Memory B cell (primary cell): Measurements from ENCODE around the gene NEDD4L.
A peak's percentile ranks its signal among the peaks of the same experiment; 100 is the strongest.

Source experiments
- ATAC-seq: fragments of 150-1000 bp; cut with Tn5 transposase; 2 replicates; pipeline ENCODE4 v1.10.0; 2021; ENCODE audit warnings: low read depth, mild to moderate bottlenecking, moderate library complexity
- DNase-seq, 2 donors: peaks; one replicate each; pipeline ENCODE4 v3.0.0; 2022; ENCODE audit warnings: low spot score in 2 of 2
- H3K27ac Mint-ChIP-seq: one replicate; pipeline ENCODE4 v1.8.0; 2022; ENCODE audit warnings: mild to moderate bottlenecking, moderate library complexity, mixed read lengths
- H3K27me3 Mint-ChIP-seq: one replicate; pipeline ENCODE4 v1.8.0; 2022; ENCODE audit warnings: mixed read lengths
- H3K36me3 Mint-ChIP-seq: one replicate; pipeline ENCODE4 v1.8.0; 2022; ENCODE audit warnings: mild to moderate bottlenecking, mixed read lengths
- H3K4me1 Mint-ChIP-seq: one replicate; pipeline ENCODE4 v1.8.0; 2022; ENCODE audit warnings: mixed read lengths
- H3K4me3 Mint-ChIP-seq: one replicate; pipeline ENCODE4 v1.8.0; 2022; ENCODE audit warnings: mild to moderate bottlenecking, moderate library complexity, mixed read lengths
- H3K9me3 Mint-ChIP-seq: one replicate; pipeline ENCODE4 v1.8.0; 2022; ENCODE audit warnings: mixed read lengths

Gene NEDD4L

DNA sequence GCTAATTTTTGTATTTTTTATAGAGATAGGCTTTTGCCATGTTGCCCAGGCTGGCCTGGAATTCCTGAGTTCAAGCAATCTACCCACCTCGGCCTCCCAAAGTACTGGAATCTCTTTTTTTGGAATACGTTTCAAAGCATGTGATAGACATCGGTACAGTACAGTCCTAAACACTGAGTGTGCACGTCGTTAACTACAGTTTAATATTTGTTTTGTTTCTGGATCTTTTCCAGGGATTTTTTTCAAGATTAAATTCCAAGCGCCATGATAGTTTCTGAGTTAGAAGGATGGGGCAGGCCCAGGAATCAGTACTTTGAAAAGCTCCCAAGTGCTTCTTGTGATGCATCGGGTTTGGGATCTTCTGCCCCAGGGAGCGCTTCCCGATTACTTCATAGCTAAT is 33.3 kb downstream of the NEDD4L start:
- H3K4me3 Mint-ChIP-seq = no peak overlapping the region
- DNase-seq (no peak), ATAC-seq (no peak)
- no peak overlapping the region for H3K27ac Mint-ChIP-seq
- no peaks in the 10 kb centered on the region for H3K36me3 Mint-ChIP-seq
- peaks cover 16% of the 10 kb centered on the region for H3K4me1 Mint-ChIP-seq
- H3K9me3 Mint-ChIP-seq = no peaks in the 10 kb centered on the region
- H3K27me3 Mint-ChIP-seq = no peaks in the 10 kb centered on the region

DNA sequence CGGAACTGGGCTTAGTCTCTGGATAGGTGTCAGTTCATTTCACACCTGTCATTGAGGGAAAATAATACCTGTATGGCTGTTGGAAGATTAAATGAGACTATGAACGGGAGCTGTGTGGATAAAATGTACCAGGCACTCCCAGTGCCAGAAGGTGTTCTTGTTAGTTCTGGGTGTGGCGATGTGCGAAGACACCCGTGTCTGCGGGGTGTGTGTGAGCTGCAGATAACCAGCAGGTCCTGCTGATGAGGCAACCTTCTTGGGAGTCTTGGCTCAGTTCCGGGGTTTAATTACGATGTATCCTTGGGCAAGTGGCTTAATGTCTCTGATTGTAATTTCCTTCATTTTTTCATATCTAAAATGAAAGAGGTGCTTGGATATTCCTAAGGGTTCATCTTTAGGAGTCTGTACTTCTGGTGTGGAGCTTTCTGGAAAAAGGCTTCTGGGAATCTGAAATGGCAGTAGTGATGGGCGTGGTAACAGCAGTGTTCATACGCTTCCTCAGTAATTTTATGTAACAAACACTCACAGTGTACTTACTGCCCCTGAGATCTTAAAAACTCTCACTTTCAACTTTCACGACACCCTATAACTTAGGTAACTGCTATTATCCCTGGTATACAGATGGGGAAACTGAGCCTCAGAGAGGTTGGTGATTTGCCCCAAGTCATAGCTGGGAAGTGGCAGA is 35.0 kb downstream of the NEDD4L start:
- peaks cover 16% of the 10 kb centered on the region for H3K4me1 Mint-ChIP-seq
- H3K36me3 Mint-ChIP-seq = peaks cover 2% of the 10 kb centered on the region
- no peak overlapping the region for H3K27ac Mint-ChIP-seq
- peaks cover 1% of the 10 kb centered on the region for H3K9me3 Mint-ChIP-seq
- DNase-seq (no peak), ATAC-seq (no peak)
- no peaks in the 10 kb centered on the region for H3K27me3 Mint-ChIP-seq
- no peak overlapping the region for H3K4me3 Mint-ChIP-seq

DNA sequence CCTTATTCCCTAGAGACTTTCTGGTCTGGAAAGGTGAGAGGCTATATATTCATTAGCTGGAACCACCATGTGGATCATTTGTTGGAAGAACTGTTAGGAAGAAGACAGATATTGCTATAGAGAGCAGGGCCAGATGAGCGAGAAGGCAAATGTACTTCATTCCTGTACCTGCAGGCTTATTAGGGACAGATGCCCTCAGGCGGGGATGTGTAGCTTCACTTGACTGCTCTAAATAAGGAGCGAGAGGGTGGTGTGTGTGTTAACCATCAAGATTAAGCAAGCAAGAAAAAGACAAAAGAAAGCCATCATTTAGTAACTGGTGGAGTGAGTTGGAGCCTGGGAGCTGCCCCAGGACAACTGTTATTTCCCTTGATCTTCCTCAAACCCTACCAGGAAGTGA is 36.4 kb downstream of the NEDD4L start:
- H3K4me1 Mint-ChIP-seq = peaks cover 11% of the 10 kb centered on the region
- no peak overlapping the region for H3K4me3 Mint-ChIP-seq
- ATAC-seq = no peak
- peak overlapping the region; percentile 35 for H3K27ac Mint-ChIP-seq
- H3K27me3 Mint-ChIP-seq = no peaks in the 10 kb centered on the region
- peaks cover 5% of the 10 kb centered on the region for H3K36me3 Mint-ChIP-seq
- peaks cover 4% of the 10 kb centered on the region for H3K9me3 Mint-ChIP-seq
- no peak for DNase-seq

DNA sequence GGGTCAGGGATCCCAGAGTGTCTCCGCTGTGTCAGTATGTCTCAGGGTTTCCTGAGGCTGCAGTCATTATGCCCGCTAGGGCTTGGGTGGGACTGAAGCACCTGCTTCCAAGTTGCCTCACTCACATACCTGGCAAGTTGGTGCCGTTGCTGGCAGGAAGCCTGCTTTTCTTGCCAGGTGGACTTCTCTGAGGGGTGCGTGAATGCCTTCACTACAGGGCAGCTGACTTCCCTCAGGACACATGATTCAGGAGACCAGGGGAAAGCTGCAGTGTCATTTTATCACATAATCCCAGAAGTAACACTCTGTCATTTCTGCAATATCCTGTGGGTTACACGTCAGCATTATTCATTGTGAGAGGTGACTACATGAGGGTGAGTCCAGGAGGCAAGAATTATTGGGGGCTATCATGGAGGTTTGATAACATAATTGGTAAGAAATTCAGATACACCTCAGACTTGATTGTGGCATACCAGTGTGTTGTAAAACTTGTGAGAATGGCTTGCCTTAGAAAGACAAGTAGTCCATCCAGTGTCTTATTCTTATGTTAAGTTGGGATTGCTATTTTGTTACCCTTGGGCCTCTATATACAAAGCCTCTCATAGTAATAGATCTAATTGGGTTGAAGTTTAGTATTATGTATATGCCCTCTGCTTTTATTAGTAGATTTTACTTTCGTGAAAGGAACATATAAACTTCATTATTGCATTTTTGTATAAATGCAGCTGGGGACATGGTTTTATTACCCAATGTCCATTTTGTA is 44.1 kb downstream of the NEDD4L start:
- Mint-ChIP-seq H3K36me3 (peaks cover 14% of the 10 kb centered on the region), H3K27me3 (no peaks in the 10 kb centered on the region), H3K9me3 (peaks cover 11% of the 10 kb centered on the region), H3K4me3 (no peak overlapping the region), H3K27ac (no peak overlapping the region), H3K4me1 (peaks cover 13% of the 10 kb centered on the region)
- DNase-seq (no peak), ATAC-seq (no peak)

DNA sequence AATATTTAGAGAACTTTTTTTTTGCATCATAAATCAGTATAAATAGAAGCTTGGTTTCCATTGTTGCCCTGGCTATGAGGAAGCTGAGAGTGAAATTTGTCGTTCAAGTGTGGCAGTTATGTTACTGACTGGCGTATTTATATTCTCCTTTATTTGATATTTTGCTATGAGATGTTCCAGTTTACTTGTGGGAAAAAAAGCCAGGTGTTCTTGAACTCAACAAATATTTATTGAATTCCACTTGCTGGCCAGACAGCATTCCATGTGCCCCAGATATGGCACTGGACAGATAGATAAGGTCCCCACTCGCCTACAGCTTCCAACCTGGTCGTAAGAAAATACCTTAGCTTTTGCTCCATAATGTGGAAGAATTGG is 44.7 kb downstream of the NEDD4L start:
- H3K4me1 Mint-ChIP-seq = peaks cover 13% of the 10 kb centered on the region
- ATAC-seq (no peak), DNase-seq (no peak)
- H3K27ac Mint-ChIP-seq = no peak overlapping the region
- H3K4me3 Mint-ChIP-seq = no peak overlapping the region
- peaks cover 11% of the 10 kb centered on the region for H3K9me3 Mint-ChIP-seq
- no peaks in the 10 kb centered on the region for H3K27me3 Mint-ChIP-seq
- peaks cover 14% of the 10 kb centered on the region for H3K36me3 Mint-ChIP-seq

DNA sequence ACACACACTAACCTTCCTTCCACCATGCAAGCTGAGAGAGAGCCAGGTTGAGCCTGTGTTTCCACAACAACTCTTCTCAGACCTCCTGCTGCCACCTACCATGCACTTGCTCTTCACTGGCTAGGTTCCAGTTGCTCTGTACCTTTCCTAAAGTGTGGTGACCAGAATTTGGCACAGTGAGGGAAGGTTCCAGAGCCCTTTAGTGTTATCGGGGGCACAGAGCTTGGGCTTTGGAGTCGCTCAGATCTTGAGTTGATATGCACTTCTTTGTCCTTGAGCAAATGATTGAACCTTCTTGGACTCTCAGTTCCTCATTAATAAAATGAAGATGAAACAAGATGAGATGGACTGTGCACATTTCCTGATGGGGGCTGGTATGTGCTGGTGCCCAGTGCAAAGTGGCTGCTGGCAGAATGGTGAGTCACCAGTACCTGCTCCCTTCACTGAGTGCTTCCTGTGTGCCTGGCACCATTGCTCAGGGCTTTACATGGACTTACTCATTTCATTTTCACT is 47.1 kb downstream of the NEDD4L start:
- Mint-ChIP-seq H3K36me3 (peaks cover 13% of the 10 kb centered on the region), H3K4me3 (no peak overlapping the region), H3K9me3 (peaks cover 6% of the 10 kb centered on the region), H3K4me1 (peaks cover 13% of the 10 kb centered on the region), H3K27ac (peak overlapping the region; percentile 20), H3K27me3 (no peaks in the 10 kb centered on the region)
- DNase-seq = no peak
- ATAC-seq = peak; percentile 85

DNA sequence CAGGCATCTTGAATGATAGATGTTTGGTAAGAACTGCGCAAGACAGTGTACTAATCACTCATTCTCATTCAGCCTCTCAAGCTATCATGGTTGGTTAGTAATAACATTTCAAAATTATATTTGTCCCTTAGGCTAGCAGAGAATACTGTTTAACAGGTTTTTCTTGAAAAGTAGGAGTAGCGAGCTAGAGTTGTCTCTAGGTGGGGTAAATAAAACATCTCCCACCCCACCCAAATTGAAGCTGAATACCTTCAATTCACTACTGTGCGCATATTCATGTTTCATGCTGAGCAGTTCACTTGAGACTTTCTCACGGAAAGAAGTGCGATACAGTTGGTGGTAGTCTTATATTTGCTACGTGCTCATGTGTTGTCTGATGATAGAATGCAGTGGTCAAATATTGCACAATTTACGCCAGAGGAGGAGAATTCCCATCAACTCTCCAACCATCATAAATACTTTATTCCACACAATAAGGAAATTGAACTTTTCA is 49.3 kb downstream of the NEDD4L start:
- H3K27me3 Mint-ChIP-seq = no peaks in the 10 kb centered on the region
- H3K4me1 Mint-ChIP-seq = peaks cover 15% of the 10 kb centered on the region
- ATAC-seq (no peak), DNase-seq (no peak)
- no peak overlapping the region for H3K4me3 Mint-ChIP-seq
- H3K9me3 Mint-ChIP-seq = no peaks in the 10 kb centered on the region
- H3K27ac Mint-ChIP-seq = no peak overlapping the region
- H3K36me3 Mint-ChIP-seq = peaks cover 7% of the 10 kb centered on the region

DNA sequence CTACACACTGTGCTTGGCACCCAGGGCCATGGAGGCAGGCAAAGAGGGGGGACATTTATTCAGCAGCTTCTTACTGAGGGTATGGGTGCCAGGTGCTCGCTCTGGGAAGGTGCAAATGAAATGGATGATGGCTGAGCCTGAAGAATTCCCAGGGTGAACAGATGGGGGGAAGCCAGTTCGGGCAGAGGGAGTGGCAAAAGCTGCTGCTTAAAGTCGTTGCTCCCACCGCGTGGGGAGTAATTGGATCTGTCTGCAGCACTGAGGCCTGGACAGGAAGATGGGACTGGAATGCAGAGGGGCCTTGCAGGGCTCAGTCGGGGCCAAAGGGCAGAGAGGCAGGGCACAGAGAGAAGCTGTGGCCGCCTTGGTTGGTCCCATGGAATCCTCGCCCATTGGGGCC is 51.2 kb downstream of the NEDD4L start:
- Mint-ChIP-seq H3K36me3 (peaks cover 7% of the 10 kb centered on the region), H3K27me3 (no peaks in the 10 kb centered on the region), H3K4me1 (peaks cover 21% of the 10 kb centered on the region), H3K9me3 (no peaks in the 10 kb centered on the region), H3K27ac (no peak overlapping the region), H3K4me3 (no peak overlapping the region)
- DNase-seq (no peak), ATAC-seq (no peak)

DNA sequence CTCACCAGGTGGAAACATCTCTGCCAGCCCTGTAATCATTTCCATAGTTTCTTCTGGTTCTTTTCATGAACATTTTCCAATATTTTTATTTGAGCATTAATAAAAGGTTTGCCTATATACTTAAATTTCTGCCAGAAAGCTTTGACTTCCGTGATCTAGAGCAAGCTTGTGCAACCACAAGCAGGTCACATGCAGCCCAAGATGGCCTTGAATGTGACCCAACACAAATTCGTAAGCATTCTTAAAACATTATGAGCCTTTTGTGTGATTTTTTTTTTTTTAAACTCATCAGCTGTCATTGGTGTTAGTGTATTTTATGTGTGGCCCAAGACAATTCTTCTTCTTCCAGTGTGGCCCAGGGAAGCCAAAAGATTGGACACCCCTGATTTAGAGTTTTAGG is 51.6 kb downstream of the NEDD4L start:
- ATAC-seq = no peak
- Mint-ChIP-seq H3K4me1 (peaks cover 21% of the 10 kb centered on the region), H3K9me3 (no peaks in the 10 kb centered on the region), H3K4me3 (no peak overlapping the region), H3K27ac (no peak overlapping the region), H3K27me3 (no peaks in the 10 kb centered on the region), H3K36me3 (peaks cover 7% of the 10 kb centered on the region)
- DNase-seq = no peak

DNA sequence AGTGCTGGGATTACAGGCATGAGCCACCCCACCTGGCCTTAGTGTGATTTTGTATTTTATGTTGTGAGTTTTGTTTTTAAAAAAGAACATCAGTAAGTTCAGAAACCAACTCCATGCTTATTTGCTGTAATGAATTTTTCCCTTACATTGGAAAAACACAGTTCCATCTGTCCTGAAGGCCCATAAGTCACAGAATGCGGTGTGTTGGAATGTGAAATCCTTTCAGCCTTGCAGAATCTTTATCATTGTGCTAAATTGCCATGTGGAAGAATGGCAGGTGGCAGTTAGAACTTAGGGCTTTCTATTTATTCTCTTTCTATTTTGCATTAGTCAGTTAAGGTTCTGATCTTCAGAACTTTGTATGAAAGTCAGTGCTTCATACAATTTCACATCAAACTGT is 52.6 kb downstream of the NEDD4L start:
- Mint-ChIP-seq H3K9me3 (no peaks in the 10 kb centered on the region), H3K4me1 (peaks cover 17% of the 10 kb centered on the region), H3K4me3 (no peak overlapping the region), H3K36me3 (peaks cover 5% of the 10 kb centered on the region), H3K27me3 (no peaks in the 10 kb centered on the region), H3K27ac (no peak overlapping the region)
- ATAC-seq = no peak
- no peak for DNase-seq

DNA sequence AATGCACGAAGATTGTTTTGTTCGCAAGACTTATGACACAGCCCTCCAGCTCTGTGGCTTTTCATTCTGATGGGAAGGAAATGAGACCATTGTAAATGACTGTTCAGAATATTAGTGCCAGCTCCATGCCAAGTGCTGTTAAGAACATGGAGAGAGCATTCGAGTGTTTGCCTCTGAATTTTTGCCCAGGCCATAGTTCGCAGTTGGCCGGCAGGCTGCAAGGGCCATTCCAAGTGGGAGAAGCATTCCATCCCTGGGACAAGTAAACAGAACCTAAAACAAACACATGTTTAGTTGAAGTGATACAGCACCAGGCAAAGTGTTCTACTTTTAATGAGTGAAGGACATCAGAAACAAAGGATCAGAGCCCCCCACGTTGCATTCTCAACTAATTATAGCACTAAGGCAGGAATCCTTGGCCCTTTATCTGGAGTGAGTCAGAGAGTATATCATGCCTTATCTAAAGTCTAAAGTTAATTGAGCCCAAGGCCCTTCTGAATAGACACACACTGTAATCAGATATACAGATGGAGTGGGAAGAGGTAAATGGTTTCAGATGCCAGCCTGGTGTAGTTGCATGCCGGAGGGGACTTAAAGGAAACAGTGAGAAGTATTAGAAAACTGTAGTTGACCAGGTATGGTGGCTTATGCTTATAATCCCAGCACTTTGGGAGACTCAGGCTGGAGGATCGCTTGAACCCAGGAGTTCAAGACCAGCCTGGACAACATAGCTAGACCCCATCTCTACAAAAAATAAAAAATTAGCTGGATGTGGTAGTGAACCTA is 53.3 kb downstream of the NEDD4L start:
- no peaks in the 10 kb centered on the region for H3K27me3 Mint-ChIP-seq
- no peak overlapping the region for H3K4me3 Mint-ChIP-seq
- H3K36me3 Mint-ChIP-seq = peaks cover 5% of the 10 kb centered on the region
- ATAC-seq (no peak), DNase-seq (no peak)
- no peaks in the 10 kb centered on the region for H3K9me3 Mint-ChIP-seq
- H3K4me1 Mint-ChIP-seq = peaks cover 20% of the 10 kb centered on the region
- no peak overlapping the region for H3K27ac Mint-ChIP-seq

DNA sequence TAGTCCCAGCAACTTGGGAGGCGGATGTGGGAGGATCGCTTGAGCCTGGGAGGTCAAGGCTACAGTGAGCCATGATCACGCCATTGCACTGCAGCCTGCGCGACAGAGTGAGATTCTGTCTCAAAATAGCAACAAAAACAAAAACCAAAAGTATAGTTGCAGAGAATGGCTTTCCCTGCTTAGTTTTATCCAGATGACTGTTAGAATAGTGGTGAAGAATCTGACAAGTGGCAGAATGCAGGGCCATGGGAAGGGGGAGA is 53.8 kb downstream of the NEDD4L start:
- DNase-seq = no peak
- Mint-ChIP-seq H3K4me1 (peaks cover 21% of the 10 kb centered on the region), H3K27me3 (no peaks in the 10 kb centered on the region), H3K36me3 (peaks cover 5% of the 10 kb centered on the region), H3K27ac (no peak overlapping the region), H3K9me3 (no peaks in the 10 kb centered on the region), H3K4me3 (no peak overlapping the region)
- ATAC-seq = no peak

DNA sequence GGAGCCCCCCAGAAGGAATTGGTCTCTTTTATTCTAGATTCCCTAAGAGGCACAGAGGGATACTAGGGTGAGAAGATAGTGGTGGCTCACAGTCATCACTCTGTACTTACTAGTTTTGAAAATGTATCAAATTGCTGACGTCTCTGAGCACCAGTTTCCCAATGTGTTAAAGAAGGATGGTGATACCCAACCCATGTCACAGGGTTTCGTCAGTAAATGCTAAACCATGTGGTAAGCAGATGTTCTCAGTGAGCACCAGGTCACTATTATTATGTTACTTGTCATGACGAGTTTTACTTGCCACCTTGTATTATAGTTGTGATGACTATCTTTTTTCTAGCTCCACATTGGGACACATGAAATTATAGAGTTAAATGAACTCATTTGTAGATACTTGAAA is 54.7 kb downstream of the NEDD4L start:
- H3K9me3 Mint-ChIP-seq = no peaks in the 10 kb centered on the region
- no peaks in the 10 kb centered on the region for H3K27me3 Mint-ChIP-seq
- peaks cover 26% of the 10 kb centered on the region for H3K4me1 Mint-ChIP-seq
- DNase-seq (no peak), ATAC-seq (no peak)
- H3K4me3 Mint-ChIP-seq = no peak overlapping the region
- no peak overlapping the region for H3K27ac Mint-ChIP-seq
- H3K36me3 Mint-ChIP-seq = peaks cover 5% of the 10 kb centered on the region

DNA sequence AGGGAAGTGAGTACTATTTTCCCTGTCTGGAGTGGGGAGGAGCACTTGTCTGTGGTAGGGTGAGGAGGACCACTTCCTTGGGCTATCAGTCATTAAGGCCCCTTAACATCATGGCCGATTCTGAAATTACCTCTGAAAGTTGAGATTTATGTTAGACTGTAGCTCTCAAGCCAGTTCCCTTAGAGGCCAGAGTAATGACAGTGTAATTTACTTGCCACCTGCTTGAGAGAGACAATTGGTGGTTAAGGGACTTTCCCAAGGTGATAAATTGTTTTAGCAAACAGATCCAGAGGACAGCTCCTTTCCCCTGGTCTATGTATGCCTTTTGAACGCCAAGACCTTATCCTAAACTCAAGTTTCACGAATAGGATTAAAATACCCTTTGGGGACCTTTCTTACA is 56.1 kb downstream of the NEDD4L start:
- H3K36me3 Mint-ChIP-seq = peaks cover 2% of the 10 kb centered on the region

More for the DNA sequence above, 56.1 kb downstream of the NEDD4L start:
- no peaks in the 10 kb centered on the region for H3K9me3 Mint-ChIP-seq
- H3K4me1 Mint-ChIP-seq = peaks cover 28% of the 10 kb centered on the region
- peak in 1 of 2 donors; percentile 9 for DNase-seq
- no peaks in the 10 kb centered on the region for H3K27me3 Mint-ChIP-seq
- peak; percentile 77 for ATAC-seq
- no peak overlapping the region for H3K27ac Mint-ChIP-seq
- no peak overlapping the region for H3K4me3 Mint-ChIP-seq
